ENCODE measurements around the gene FGF8. TPM values are rescaled to one million over a fixed set of nuclear protein-coding genes. Genes with fewer than 3 reads are reported as not detected.

Gene FGF8
- total RNA-seq, 4 donors from 2014 or later: not detected

GRCh38 chr10:101770331-101771215 lies 5.3 kb downstream of the FGF8 start:
- Histone ChIP-seq H3K36me3 (no peaks in the 10 kb centered on the region), H3K27ac (no peak overlapping the region), H3K9me3 (no peaks in the 10 kb centered on the region), H3K27me3 (peaks cover 73% of the 10 kb centered on the region), H3K4me3 (no peak overlapping the region), H3K4me1 (peaks cover 13% of the 10 kb centered on the region)
- TF ChIP-seq POLR2AphosphoS5 (IDR thresholded peaks at IDR 0.05) (no peak), EP300 (IDR thresholded peaks at IDR 0.05) (no peak), POLR2A (IDR thresholded peaks at IDR 0.05) (no peak), CTCF (IDR thresholded peaks at IDR 0.05) (no peak)
- peak; percentile 39 to 54 for DNase-seq (ENCODE audit: low spot score in 2 of 2)
- 67% methylated on average over 30 of the region's 41 CpGs for WGBS

GRCh38 chr10:101769541-101770180 lies 6.3 kb downstream of the FGF8 start:
- Histone ChIP-seq H3K9me3 (no peaks in the 10 kb centered on the region), H3K36me3 (no peaks in the 10 kb centered on the region), H3K4me1 (peaks cover 4% of the 10 kb centered on the region), H3K4me3 (no peak overlapping the region), H3K27me3 (peaks cover 64% of the 10 kb centered on the region), H3K27ac (no peak overlapping the region)
- 88% methylated on average over 5 of the region's 5 CpGs for WGBS
- TF ChIP-seq POLR2AphosphoS5 (IDR thresholded peaks at IDR 0.05) (no peak), POLR2A (IDR thresholded peaks at IDR 0.05) (no peak), CTCF (IDR thresholded peaks at IDR 0.05) (no peak), EP300 (IDR thresholded peaks at IDR 0.05) (no peak)
- peak; percentile 22 to 54 for DNase-seq (ENCODE audit: low spot score in 2 of 2)

DNA sequence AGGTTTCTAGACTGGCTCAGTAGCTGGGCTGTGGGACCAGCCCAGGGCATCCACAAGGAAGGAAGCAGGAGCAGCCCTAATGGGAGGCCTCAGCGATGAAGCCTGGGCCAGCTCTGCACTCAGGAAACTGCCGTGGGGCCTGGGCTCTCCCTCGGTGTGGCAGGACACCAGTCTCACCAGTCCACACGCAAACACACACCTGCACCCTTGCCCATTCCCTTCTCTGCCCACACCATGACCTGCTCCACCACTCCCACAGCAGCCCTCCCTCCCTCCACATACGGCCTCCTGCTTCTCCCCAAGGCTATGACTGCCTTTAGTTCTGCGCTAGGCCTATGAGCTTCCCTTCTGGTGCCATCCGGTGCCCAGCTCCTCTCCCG lies 7.1 kb downstream of the FGF8 start:
- Histone ChIP-seq H3K27ac (no peak overlapping the region), H3K4me3 (no peak overlapping the region), H3K9me3 (no peaks in the 10 kb centered on the region), H3K4me1 (no peaks in the 10 kb centered on the region), H3K36me3 (no peaks in the 10 kb centered on the region), H3K27me3 (peaks cover 55% of the 10 kb centered on the region)
- TF ChIP-seq CTCF (IDR thresholded peaks at IDR 0.05) (no peak), POLR2A (IDR thresholded peaks at IDR 0.05) (no peak), POLR2AphosphoS5 (IDR thresholded peaks at IDR 0.05) (no peak), EP300 (IDR thresholded peaks at IDR 0.05) (no peak)
- DNase-seq (ENCODE audit: low spot score in 2 of 2): peak; percentile 49 to 61
- 77% methylated on average over 8 of the region's 8 CpGs for WGBS

GRCh38 chr10:101767966-101768790 lies 7.7 kb downstream of the FGF8 start:
- H3K9me3 ChIP-seq: no peaks in the 10 kb centered on the region
- no peaks in the 10 kb centered on the region for H3K4me1 ChIP-seq
- TF ChIP-seq POLR2AphosphoS5 (IDR thresholded peaks at IDR 0.05): no peak
- no peak for TF ChIP-seq CTCF (IDR thresholded peaks at IDR 0.05)
- no peak for TF ChIP-seq EP300 (IDR thresholded peaks at IDR 0.05)
- no peak for TF ChIP-seq POLR2A (IDR thresholded peaks at IDR 0.05)
- DNase-seq (ENCODE audit: low spot score in 2 of 2): peak; percentile 40 to 53
- no peak overlapping the region for H3K4me3 ChIP-seq
- 66% methylated on average over 12 of the region's 14 CpGs for WGBS
- H3K27me3 ChIP-seq: peaks cover 52% of the 10 kb centered on the region
- no peaks in the 10 kb centered on the region for H3K36me3 ChIP-seq
- H3K27ac ChIP-seq: no peak overlapping the region
